Activated CD4-positive, alpha-beta T cell treated with anti-CD3 and anti-CD28 coated beads for 1 hour (primary cell): ENCODE data around the gene GALNT9.

ENCODE experiments used
- DNase-seq: peaks from one replicate; pipeline ENCODE4 v3.0.0-alpha.2; 2020

The GALNT9 gene

DNA sequence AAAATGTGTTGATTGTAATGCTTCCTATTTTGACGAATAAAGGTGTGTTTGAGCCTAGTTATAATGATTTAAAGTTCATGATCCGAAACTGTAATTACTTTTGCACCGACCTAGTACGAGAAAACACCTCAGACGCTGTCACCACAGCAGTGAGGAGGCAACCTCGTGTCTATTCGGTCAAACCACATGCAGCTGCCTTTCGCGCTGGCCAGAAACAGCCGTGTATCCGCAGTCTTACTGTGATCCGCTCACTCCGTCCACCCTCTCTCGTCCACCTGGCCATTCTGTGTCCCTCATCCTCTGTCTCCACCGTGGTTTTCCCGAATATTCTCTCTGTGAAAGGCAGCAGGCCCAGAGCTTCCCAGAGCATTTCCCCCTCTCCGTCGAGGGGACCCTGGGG is 118.1 kb downstream of the GALNT9 start:
- DNase-seq = no peak

DNA sequence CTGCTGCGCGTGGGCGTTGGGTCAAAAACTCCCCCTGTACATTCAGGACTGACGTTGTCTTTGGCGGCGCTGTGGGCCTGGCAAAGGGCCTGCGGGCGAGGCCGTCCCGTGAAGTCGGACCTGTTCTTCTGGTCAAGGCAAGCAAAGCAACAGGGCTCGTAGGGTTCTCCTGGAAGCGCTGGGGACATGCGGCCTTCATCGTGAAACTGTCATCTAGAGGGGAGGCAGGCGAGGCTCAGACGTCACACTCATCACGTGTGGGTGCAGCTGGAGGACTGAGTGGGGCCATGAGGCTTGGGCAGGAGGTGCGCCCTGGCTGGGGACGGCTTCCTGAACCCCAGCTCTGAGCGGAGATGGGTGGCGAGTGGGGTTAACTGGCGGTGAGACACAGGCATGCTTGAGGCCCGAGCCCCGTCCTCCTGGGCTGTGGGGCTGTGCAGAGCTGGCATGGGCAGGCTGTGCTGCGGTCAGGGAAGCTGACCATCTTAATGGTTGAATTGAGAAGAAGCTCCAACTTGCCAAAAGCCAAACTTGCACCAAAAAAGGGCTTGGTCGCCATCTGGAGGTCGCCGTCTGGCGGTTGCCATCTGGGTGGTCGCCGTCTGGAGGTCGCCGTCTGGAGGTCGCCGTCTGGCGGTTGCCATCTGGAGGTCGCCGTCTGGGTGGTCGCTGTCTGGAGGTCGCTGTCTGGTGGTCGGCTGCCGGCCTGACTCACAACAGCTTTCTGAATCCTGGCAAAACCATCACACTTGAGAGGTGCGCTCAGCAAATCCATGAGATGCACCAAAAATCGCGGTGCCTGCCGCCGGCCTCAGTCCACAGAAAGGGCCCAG is 119.0 kb downstream of the GALNT9 start:
- no peak for DNase-seq

DNA sequence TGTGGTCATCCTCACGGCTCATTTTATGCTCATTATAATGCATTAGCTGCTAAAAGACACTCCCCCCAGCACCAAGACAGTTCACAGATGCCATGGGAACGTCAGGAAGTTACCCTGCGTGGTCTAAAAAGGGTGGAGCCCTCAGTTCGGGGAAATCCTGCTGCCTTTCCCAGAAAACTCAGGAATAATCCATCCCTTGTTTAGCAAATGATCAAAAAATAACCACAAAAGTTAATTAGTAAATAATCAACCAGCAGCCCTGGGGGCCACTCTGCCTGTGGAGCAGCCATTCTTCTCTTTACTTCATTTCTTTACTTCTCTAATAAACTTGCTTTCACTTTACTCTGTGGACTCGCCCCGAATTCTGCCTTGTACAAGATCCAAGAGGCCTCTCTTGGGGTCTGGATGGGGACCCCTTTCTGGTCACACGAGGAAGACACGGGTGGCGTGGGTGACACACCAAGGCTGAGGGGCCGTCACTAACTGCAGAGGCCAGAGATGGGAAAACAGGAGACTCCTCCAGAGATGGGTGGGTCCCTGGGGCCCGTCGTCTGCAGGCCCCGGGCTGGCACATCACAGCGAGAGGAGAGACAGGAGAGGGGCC is 119.7 kb downstream of the GALNT9 start:
- no peak for DNase-seq

DNA sequence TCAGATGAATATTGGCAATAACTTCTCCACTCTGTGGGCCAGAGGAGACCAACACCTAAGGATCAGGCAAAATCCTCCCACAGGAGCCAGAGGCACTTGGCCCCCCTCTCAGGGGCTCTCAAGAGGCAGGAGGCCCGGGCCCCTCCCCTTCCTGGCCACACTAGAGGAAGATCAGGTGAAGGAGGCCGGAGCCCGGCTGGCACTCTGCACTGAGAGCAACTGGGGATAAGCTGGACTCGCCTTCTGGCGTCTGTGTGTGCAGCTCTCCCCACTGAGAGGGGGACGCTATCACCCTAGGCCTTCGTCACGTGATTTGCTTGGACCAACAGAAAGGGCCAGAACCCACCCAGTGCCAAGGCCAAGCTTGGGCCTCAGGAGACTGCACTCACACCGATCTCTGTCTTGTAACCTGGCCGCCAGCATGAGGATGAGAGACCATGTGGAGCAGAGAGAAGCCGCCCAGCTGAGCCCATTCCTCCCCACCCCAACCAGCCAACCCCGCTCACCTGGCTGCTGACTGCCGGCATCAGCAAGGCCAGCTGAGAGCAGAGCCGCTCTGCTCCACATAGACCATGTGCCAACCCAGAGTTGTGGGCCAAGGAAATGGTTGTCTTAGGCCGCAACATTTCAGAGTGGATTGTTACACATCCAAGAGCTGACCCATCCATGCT is 121.1 kb downstream of the GALNT9 start:
- no peak for DNase-seq

DNA sequence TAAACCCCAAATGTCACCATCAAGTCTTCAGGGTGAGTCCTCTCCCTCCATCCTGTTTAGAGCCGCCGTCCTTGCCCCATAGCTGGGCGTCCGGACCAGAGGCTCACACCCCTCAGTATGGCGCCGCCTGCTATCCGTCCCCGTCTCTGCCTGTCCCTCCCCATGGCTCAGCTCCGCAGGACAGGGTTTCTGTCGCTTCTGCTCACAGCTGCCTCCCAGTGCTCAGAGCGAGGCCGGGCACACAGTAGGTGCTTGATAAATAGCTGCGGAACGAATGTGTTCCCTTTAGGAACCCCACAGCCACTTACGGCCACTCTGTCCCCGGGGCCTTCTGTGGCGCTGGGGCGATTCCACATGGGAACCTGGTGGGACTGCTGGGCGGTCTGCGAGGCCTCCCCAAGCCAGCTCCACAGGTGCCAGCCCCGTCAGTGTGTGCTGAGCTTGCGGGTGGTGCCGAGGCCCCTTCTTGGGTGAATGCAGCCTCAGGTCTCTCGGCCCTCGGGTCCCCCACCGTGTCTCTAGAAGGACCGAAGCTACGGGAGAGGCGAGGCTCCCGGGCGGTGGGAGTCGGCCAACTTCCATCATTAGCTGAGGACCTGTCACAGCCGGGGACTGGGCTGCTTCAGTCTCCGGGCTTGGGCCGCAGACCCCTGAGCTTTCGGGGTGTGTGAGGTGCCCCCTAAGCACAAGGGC is 122.2 kb downstream of the GALNT9 start:
- no peak for DNase-seq

DNA sequence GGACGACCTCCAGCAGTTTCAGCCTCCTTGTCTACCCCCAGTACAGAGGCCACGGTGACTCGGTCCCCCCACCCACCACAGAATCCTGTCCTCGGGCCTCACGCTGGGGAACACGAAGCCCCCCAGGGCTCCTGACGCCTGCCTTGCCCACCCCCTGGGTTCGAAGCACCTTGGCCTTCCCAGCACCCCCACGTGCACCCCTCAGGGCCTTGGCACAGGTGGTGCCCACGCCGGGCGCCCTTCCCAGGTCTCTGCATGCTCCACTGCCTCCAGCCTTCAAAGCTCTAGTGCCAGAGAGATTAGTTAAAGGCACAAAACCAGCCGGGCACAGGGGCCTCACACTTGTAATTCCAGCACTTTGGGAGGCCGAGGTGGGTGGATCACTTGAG is 123.3 kb downstream of the GALNT9 start:
- DNase-seq = no peak

DNA sequence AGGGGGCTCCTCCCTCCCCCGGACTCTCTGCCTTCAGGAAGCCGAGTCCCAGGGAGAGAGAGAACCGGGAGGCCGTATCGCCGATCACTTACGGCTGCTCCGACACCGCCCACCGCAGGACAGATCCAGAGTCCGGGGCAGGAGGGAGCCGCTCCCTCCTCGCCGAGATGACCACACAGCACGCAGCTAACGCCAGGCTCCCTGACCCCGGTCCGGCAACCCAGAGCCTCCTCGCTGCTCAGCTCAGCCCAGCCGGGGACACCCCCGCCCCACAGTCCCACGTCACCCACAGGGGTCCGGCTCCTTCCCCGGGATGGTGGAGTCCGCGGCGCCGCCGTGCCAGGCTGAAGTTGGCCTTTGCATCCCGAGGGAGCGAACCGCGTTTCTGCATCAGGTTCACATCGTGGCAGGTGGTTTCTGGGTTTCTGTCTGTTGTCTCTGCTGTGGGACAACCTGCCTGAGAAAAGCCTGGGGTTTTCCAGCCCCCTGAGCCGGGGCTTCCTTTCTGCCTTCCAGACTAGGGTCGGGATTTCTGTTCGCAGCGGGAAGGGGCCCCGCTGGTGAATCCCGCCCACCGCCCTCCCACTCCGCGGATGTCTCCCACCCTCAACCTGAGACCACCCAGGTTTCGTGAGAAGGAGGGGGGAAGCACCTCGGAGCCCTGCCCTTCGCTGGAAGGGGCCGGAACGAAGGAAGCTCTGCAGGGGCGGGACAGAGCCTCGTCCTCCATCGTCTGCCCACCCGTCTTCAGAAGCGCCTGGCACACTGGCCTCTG is 123.9 kb downstream of the GALNT9 start:
- DNase-seq = no peak

DNA sequence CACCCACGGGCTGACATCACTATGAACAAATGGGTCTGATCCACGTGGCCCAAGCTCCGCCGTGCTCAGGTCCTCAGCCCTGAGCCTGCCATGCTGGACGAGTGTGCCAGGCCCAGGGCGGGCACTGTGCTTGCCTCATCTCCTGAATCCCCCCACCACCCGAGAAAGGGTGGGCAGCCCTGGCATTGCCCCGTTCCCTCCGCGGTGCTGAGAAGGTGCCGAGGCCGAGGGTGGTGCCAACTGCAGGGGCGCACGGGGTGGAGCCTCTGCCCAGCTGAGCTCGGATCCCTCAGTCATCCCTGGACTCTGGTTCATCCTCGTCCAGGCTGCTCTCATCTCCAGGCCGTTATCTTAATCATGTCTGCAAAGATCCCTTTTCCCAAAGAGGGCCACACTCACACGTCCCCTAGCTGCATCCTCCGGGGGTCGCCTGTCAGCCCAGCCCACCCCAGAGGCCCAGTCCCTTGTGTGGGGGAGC is 124.6 kb downstream of the GALNT9 start:
- DNase-seq = no peak

DNA sequence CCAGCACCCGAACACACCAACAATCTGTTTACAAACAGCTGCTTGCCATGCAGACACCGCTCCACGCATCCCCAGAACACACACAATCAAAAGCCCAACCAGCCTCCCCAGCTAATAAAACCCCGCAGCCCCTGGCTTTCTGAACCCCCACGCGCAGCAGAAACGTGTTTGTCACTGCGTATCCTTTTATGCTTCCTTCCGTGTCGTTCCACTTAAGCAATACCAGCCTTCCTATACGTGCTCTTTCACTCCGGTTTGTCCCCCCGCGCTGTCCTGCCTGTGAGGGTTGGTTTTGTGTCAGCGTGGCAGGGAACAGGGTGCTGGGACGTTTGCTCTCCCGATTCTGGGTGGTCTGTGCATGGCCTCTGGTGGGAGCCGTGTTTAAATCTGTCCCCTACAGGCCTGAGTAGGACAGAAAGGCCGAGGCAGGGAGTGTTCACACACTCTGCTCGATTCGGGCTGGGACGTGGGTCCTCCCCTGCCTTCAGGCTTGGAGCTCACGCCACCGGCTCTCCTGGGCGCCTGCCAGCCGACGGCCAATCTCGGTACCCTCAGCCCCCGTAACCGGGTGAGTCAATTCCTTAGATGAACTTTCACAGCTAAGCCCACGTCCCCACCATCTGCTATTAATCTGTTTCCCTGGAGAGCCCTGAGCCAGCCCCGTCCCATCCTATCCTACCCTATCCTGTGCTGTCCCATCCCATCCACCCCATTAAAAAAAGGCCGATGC is 125.2 kb downstream of the GALNT9 start:
- DNase-seq = no peak

DNA sequence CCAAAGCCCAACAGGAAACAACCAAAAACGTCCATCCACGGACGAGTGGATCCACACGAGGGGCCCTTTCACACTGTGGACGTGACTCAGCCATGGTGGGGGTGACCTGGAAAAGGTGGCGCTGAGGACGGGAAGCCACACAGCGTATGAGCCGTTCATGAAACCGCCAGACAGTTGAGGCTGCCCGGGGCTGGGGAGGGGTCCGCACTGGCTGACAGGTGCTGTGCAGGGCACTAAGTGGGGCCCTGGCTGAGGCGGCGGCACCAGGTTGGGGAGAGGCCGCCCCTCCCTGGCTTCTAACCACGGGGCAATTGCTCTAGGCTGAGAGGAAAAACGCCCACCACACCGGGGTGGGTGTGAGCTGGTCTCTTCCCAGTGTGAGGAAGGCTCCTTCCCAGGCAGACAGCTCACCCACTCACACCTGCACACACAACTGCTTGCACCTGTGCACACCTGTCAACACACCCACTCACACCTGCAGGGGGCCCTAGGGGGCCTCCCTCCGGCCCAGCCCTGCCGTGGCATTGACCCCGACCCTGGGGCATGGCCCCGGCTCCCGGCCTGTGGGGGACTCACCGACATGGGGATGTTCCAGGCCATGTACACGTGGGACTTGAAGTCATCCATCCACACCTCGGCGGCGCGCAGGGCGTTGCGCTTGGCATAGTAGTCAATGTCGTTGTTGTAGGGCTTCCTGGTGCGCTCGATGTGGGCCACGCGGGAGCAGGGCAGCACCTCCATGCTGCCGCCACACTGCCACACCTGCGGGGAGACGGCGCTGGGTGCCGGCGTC is 126.3 kb downstream of the GALNT9 start:
- no peak for DNase-seq

DNA sequence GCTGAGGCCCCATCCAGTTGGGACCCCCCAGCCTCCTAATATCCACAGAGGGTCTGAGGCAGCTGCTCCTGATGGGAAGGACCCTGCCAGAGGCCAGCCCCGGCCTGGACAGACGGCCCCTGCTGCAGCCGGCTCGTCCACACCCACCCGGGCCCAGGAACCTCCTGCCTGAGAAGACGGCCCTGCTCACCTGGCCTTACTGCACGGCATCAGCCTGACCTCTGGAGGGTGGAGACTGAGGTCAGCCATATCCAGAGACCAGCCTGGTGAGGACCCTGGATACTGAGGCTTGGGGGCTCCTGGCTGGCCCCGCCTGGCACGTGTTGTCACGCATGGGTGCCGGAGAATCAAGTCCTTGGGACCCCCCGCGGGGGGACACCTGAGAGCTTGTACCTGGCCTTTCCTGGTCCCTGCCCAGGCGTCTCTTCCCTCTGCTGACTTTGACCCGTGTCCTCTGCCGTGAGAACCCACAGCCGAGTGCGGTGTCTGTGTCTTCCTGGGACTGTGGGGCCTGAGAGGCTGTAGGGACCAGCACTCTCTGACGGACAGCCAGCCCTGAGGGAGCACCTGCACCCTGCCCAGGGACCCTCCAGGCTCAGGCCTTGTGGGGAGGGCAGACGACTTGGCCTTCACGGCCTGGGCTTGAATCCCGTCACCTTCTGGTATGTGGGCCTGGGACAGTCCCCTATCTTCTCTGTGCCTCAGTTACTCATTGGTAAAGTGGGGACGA is 127.8 kb downstream of the GALNT9 start:
- DNase-seq = no peak

DNA sequence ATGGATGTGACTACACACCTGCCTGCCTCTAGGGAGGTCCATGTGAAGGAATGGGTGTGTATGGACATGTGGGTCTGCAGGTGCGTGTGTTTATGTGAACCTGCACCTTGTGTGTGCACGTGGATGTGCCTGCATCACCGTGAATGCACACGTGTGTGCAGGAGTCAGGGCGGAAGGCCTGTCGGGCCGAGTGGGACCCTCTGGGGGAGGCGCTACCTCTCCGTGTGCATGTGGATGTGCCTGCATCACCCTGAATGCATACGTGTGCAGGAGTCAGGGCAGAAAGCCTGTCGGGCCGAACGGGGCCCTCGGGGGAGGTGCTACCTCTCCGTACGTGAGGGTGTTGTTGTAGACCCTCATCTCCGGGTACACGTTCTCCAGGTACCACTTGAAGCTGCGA is 128.6 kb downstream of the GALNT9 start:
- no peak for DNase-seq

DNA sequence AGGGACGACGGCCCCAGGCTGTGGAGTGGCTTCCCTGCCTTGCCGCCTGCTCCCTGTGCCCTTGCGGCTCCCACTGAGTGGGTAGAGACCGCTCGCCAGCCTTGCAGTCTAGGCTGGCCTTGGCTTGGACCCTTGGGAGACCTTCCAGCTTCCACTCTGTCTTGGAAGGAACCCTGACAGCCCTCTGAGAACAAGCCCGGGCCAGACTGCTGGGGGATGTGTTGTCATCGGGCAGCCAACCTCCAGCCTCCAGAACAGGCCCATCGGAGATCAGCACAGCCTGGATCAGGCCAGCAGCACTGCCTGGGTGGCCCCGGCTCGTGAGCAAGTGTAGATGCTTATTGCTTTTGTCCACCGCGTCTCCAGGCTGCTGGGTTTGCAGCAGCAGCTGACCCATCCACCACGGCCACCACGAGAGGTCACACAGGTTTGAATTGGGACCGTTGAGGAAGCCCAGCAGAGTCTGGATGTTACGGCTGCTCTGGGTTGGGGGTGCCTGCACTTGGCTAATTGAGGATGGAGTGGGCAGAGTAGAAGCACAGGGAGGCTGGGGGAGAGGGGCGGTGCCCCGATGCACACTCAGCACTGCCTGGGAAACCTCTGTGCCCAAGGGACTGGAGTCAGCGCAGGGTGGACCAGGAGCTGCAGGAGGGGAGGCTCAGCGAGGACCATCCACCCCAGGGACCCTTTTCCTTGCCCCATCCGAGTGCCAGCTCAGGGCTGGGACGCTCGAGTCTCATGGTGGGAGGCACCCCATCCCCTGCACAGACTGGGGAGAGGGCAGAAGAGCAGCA is 129.7 kb downstream of the GALNT9 start:
- DNase-seq = no peak

DNA sequence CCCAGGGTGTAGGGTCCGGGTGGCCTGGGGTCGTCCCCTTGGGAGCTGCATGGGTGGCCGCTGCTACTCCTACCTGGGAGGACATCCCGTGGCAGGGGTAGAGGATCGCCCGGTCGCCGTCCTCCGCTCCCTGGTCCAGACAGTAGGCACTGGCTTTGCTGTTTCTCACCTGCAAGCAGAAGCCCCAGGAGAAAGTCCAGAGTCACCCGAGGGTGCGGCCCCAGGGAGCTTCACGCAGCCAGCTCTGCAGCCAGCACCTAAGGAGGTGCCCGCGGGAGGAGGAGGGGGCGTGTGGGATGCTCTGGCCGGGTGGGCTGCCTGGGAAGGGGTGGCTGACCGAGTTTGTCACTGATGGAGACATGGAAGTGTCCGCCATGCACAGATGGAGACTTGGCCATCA is 130.3 kb downstream of the GALNT9 start:
- DNase-seq = no peak

DNA sequence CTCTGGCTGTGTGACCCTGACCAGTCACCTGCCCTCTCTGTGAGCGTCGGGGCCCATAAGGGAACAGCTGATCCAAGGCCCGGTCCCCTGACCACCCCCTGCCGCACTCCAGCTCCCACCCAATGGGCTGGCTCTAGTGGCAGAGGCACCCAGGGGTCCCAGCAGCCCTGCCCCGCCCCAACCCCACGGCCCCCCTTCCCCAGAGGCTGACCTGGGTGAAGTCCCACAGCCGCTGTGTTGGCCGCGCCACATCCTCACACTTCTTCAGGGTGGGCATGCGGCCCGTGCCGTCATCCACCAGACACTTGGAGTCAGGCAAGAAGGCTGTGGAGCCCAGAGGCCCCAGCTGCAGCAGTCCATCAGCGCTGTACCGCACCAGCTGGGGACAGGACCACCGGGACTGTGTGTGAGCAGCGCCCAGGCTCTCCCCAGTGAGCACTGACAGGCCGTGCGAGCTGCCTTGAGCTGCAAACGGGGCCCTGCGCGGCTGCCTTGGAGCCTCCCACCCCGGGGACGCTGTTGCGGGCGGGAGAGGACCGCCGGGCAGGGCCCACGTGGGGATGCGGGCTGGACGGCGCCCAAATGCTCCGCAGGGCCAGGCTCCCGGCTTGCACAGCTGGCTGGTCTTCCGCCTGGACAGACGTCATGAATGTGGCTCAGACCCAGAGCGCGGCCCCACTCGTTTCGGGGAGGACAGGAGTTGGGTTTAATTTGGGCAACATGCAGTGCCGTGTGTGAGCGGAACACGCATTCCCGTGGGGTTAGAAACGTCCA is 131.6 kb downstream of the GALNT9 start:
- DNase-seq = no peak

DNA sequence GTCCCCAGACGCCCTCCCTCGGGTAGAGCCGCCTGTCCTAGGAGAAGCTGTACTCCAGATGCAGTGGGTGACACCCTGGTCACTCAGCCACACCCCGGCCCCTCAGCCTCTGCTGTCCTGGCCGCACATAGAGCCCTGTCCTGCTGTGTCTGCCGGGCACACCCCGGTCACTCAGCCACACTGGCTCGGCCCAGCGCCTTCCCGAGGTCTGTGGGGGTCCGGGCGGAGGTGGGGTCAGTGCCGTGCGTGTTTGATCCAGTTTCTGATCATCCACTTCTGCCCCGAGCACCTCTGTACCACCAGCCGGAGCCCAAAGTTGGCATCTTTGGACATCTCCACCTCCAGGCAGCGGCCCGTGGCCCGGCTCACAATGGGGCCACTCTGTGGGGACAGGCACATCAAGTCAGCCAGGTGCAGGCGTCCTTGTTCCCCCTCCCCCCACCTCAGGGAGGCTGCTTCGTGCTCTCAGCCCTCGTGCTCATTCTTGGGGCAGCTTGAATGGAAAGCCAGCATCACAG is 132.5 kb downstream of the GALNT9 start:
- no peak for DNase-seq

DNA sequence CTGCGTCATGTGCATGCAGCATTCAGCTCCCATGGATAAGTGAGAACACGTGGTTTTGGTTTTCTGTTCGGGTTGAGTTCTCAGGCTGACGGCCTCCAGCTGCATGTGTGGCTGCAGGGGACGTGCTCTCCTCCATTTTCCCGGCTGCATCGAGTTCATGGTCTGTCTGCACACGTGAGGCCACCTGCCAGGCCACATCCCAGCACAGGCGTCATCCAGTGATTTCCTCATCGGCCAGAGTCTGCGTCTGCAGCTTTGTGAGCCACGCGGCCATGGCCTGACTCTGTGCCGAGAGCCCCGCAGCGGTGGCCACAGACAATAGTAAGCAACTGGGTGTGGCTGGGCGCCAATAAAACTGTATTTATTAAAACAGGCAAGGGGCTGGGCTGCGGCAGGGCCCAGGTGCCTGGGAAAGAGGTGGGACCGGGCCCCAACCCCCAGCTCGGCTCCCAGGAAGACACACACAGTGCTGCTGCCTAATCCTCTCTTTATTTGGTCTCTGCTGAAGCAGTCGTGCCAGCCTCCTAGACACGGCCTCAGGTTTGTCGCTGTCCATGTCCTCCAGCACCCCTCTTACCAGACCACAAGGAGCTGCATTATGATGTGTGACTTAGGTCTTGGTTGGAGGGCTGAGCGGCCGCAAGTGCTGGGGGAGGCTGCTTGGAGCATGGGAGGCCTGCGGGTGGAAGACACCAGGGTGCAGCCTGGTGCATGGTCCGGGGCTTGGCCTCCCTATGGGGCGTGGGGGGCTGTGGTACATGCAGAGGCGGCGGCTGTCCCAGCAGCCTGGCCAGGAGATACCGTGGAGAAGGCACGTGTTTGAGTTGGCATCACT is 133.1 kb downstream of the GALNT9 start:
- DNase-seq = no peak
